Measurements from ENCODE around the gene SLC17A1. TPM values are rescaled to one million over a fixed set of nuclear protein-coding genes. Genes with fewer than 3 reads are reported as not detected.

SLC17A1 gene
- total and polyA plus RNA-seq, 10 of the 15 experiments (the other 5 are each of a cell fraction or from before 2014, with no cell fraction given) = not detected

GRCh38 chr6:25815194-25815593, 16.7 kb downstream of the SLC17A1 start:
- DNase-seq (ENCODE audit: low read depth, low spot score) (no peak), FAIRE-seq (no peak), ATAC-seq (no peak)
- H3K9me3 ChIP-seq (replicated peaks; ENCODE audit: control insufficient read depth, insufficient read depth, low read length) = no peaks in the 10 kb centered on the region
- no peaks in the 10 kb centered on the region for H3K36me3 ChIP-seq (ENCODE audit: control insufficient read depth in 2 of 2, insufficient read depth in 2 of 2, low read length in 1 of 2)
- CTCF ChIA-PET = interaction anchor here (0.6 kb wide), 2 partner anchors 12 to 790 kb away, joined by 3 read pairs; no protein-coding TSS in a partner anchor
- H3K79me2 ChIP-seq (ENCODE audit: control insufficient read depth, insufficient read depth, low read length) = no peaks in the 10 kb centered on the region
- in situ Hi-C loops (cut with MboI) (no loop called here), intact Hi-C loops (cut with micrococcal nuclease; ENCODE audit: unreplicated experiment) (no loop called here)
- H3K4me1 ChIP-seq (ENCODE audit: control insufficient read depth, insufficient read depth, low read length) = no peaks in the 10 kb centered on the region
- no peak for TF ChIP-seq MEF2A (IDR thresholded peaks at IDR 0.05; ENCODE audit: insufficient read depth, low read depth, low read length)
- SMC1A ChIA-PET (ENCODE audit: uncharacterized antibody, unreplicated experiment) = interaction anchor here (1.0 kb wide), 1 partner anchor 9 kb away, joined by 3 read pairs; no protein-coding TSS in a partner anchor
- POLR2A ChIA-PET = no interaction called here
- no peak overlapping the region for H2AFZ ChIP-seq (ENCODE audit: control insufficient read depth, low read depth, low read length)
- no peak overlapping the region for H3K27ac ChIP-seq (ENCODE audit: control insufficient read depth, insufficient read depth)
- H3K9ac ChIP-seq (ENCODE audit: control insufficient read depth, insufficient read depth, low read length) = no peak overlapping the region
- H3K4me3 ChIP-seq = no peak overlapping the region
- no peaks in the 10 kb centered on the region for H4K20me1 ChIP-seq (ENCODE audit: control insufficient read depth, insufficient read depth)
- WGBS (ENCODE audit: insufficient coverage, insufficient replicate concordance, low lambda C conversion rate, missing lambda C conversion rate) = 2% methylated on average over 3 of the region's 3 CpGs
- H3K4me2 ChIP-seq (ENCODE audit: control insufficient read depth, insufficient read depth) = no peak overlapping the region
- RAD21 ChIA-PET (ENCODE audit: unreplicated experiment) = no interaction called here
- no TSS peak for BruUV-seq (replicated peaks)
- peaks cover 0 to 2% of the 10 kb centered on the region in 2 experiments; a peak in 2 of 4 replicates for H3K27me3 ChIP-seq (replicated peaks in 1 of 2; ENCODE audit: control insufficient read depth in 2 of 2, insufficient read depth in 2 of 2, low read length in 1 of 2)

- Histone ChIP-seq H3K9ac (ENCODE audit: control insufficient read depth, insufficient read depth, low read length) (no peak overlapping the region), H3K27ac (ENCODE audit: control insufficient read depth, insufficient read depth) (no peak overlapping the region), H3K9me3 (replicated peaks; ENCODE audit: control insufficient read depth, insufficient read depth, low read length) (no peaks in the 10 kb centered on the region; the same call in 2 of the 3 replicates), H4K20me1 (ENCODE audit: control insufficient read depth, insufficient read depth) (no peaks in the 10 kb centered on the region), H3K27me3 (replicated peaks in 1 of 2; ENCODE audit: control insufficient read depth in 2 of 2, insufficient read depth in 2 of 2, low read length in 1 of 2) (peaks cover 0 to under 1% of the 10 kb centered on the region in 2 experiments; a peak in 1 of 4 replicates), H2AFZ (ENCODE audit: control insufficient read depth, low read depth, low read length) (no peak overlapping the region), H3K4me1 (ENCODE audit: control insufficient read depth, insufficient read depth, low read length) (no peaks in the 10 kb centered on the region), H3K36me3 (ENCODE audit: control insufficient read depth in 2 of 2, insufficient read depth in 2 of 2, low read length in 1 of 2) (no peaks in the 10 kb centered on the region), H3K4me3 (no peak overlapping the region), H3K4me2 (ENCODE audit: control insufficient read depth, insufficient read depth) (no peak overlapping the region), H3K79me2 (ENCODE audit: control insufficient read depth, insufficient read depth, low read length) (no peaks in the 10 kb centered on the region)
- WGBS (ENCODE audit: insufficient coverage, insufficient replicate concordance, low lambda C conversion rate, missing lambda C conversion rate) = 88% methylated on average over 2 of the region's 2 CpGs
- DNase-seq (ENCODE audit: low read depth, low spot score) (no peak), FAIRE-seq (no peak), ATAC-seq (no peak)
- in situ Hi-C loops (cut with MboI) = no loop called here
- ChIA-PET CTCF (interaction anchor here (0.9 to 1.3 kb wide), 2 partner anchors 18 to 85 kb away, joined by 3 to 4 read pairs; no protein-coding TSS in a partner anchor), POLR2A (no interaction called here), RAD21 (ENCODE audit: unreplicated experiment) (no interaction called here), SMC1A (ENCODE audit: uncharacterized antibody, unreplicated experiment) (no interaction called here)
- TF ChIP-seq CBFB (IDR thresholded peaks at IDR 0.05; ENCODE audit: low read depth) (no peak), NRF1 (conservative IDR thresholded peaks at IDR 0.05; ENCODE audit: low read depth, low read length) (no peak), CBX3 (IDR thresholded peaks at IDR 0.05; ENCODE audit: borderline replicate concordance, low read depth) (no peak), EZH2 (IDR thresholded peaks at IDR 0.05; ENCODE audit: borderline replicate concordance, control insufficient read depth, low read depth, low read length) (no peak)
- intact Hi-C loops (cut with micrococcal nuclease; ENCODE audit: unreplicated experiment) = no loop called here
- no TSS peak for BruUV-seq (replicated peaks)
These were observed 27.0 kb downstream of the SLC17A1 start for GRCh38 chr6:25804804-25805203.

Data from GM12878 (cell line).